GM12874 (cell line): ENCODE results near the gene TMPRSS2.

ENCODE experiments used
- CTCF ChIP-seq: IDR thresholded peaks from 2 replicates; pipeline ENCODE4 v1.5.1; 2011; ENCODE audit warnings: low read depth, mild to moderate bottlenecking, control low read depth, low read length, moderate library complexity; ENCODE audit not compliant: insufficient read depth

Gene TMPRSS2

DNA sequence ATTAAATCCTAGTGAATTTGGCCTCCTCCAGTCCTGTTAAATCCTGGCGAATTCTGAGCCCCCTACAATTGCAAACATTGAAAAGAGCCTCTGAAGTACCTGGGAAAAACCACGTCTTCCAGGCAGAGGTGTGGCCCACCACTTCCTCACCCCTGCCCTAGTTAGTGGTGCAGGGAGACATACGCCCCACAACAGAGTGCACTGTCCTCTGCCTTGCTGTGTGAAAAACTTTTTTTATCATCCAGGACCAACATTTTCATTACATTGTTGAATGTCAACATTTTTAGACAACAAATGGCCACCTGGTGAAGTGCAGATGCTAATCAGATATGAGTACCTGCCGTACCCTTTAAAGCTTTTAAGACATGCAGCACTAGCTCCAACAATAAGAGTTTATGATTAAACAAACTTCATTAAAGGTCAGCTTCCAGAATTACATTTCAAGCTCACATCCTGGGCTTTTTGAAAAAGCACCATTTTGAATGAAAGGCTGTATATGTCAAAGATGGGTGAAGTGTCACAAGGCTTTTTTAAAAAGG lies 13.6 kb upstream of the TMPRSS2 start:
- TF ChIP-seq CTCF = no peak

DNA sequence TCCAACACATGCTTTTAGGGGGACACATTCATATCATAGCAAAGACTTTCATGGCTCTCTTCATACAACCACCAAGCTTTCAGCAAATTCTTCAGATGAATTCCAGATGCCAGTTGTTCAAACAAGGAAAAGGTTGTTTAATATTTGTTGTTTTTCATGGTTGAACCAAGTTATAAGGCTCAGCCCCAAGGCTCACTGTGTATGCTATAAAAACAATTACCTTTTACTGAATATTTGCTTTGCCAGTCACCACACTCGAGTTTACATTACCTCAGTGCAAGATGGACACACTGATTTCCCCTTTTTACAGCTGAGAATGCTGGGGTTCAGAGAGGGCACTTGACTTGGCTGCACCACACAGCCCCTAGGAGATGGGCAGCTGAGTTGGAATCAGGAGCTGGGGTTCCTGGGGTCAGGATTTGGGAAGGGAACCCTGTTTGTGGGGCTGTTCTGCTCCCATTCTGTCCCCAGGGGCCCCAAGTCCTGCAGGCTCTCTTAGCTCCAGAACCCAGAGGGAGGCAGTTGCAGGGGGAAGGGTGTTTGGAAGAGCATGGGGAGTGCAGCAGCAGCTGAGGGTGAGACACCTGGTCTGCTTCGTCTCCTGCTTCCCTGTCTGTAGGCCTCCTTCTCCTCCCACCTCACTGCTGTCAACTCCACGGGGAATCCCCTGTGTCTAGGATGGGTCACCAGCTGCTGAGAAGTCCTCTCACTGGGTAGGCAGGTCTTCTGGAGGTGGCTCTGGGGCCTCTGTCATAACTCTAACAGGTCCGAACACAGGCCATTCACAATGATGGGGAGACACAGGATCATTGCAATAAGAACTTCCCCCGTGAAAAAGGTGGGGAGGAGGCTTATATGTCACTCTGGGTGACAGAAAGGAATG lies 12.8 kb upstream of the TMPRSS2 start:
- TF ChIP-seq CTCF = no peak

DNA sequence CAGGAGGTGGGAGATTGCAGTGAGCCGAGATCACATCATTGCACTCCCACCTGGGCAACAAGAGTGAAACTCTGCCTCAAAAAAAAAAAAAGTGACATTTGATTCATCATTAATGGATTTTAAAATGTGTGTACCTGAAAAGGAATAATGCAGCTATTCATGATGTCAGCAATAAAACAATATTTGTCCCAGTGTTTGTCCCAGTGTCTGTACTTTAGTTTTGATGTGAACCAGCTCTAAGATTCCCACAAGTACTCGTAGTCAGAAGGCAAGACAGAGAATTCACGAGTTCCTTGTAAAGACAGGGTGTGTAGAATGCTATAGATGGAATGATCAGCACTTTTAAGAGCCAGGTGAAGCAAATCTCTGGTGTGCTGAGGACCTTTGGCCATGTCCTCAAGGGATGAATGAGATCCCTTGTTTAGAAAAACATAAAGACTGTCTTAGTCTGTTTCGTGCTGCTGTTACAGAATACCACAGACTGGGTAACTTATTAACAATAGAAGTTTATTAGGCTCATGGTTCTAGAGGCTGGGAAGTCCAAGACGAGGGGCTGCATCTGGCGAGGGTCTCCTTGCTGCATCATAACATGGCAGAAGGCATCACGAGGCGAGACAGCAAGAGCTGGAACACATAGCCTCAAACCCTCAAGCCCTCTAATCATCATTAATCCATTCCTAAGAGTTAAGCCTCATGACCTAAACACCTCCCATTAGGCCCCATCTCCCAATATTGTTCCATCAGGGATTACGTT lies 12.0 kb upstream of the TMPRSS2 start:
- no peak for TF ChIP-seq CTCF

- no peak for TF ChIP-seq CTCF
Observed at GRCh38 chr21:41518757-41519156, 10.8 kb upstream of the TMPRSS2 start.

DNA sequence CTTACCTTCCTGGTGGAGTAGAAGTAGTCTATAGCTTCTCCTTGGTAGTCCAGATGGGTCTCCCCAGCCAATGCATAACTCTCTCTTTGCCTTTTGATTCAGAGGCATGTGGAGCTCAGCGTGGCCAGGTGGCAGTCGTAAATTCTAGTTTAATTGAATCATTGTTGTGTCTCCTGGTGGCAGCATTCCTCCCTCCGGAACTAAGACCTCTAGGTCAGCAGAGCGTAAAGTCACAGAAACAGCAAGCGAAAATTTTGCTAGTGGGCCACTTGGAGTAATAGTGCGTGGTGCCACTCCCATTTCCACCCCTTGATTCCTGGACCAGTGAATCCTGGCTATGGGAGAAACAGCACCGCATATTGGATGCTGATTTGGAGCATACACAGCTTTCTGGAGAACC lies 3.9 kb upstream of the TMPRSS2 start:
- no peak for TF ChIP-seq CTCF

GRCh38 chr21:41510500-41510899 lies 2.5 kb upstream of the TMPRSS2 start:
- no peak for TF ChIP-seq CTCF

DNA sequence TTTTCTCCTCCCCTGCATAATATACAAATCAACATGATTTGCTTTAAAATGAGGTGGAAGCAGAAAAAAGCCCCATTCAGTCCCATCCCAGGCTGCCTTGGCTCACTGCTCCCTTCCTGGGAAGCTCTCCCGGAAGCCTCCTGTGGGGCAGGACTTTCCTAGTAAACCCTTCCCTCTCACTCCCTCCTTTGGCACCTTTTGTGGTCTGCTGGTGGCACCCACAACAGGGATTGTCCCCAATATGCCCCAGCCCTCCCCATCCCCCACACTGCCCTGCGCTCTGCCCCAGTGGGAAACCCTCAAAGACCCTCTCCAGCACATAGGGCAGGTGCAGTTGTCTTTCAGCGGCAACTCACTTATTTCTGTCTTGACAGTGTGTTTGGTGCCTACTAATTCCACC lies 1.8 kb upstream of the TMPRSS2 start:
- TF ChIP-seq CTCF = no peak
